SK-N-SH (cell line): Measurements from ENCODE around the gene RNF157. TPM values are rescaled to one million over a fixed set of nuclear protein-coding genes. Genes with fewer than 3 reads are reported as not detected.

Experiments
- CTCF ChIA-PET: fragments of 300-600, 350-600 bp; formaldehyde crosslinking; extraction: SDS; loops from one replicate; lab custom pipeline; 2021; lab: Yijun Ruan, JAX
- POLR2A ChIA-PET: fragments of 350-600 bp; sonication (Branson Sonifier 250); formaldehyde crosslinking; extraction: SDS; loops from one replicate; lab custom pipeline; 2020; ENCODE audit warnings: antibody characterized with exemption, inconsistent platforms; lab: Yijun Ruan, JAX
- DNase-seq: peaks from one replicate; pipeline ENCODE4 v3.0.0; 2012
- H2AFZ ChIP-seq: fragments of 200-600 bp; sonication (generic); 2 replicates; pipeline ENCODE4 v1.8.1; 2016; ENCODE audit warnings: antibody characterized with exemption, mild to moderate bottlenecking, low read depth
- H3F3A ChIP-seq: fragments of 200-600 bp; sonication (generic); replicated peaks from 2 replicates; pipeline ENCODE3; 2016; ENCODE audit warnings: antibody characterized with exemption, mild to moderate bottlenecking; ENCODE audit not compliant: insufficient read depth
- H3K27ac ChIP-seq, 2 experiments: fragments of 200-500 bp in 1 of 2; fragments of 200-600 bp in 1 of 2; sonication (Bioruptor generic) in 1 of 2; sonication (generic), shearing (Covaris generic) in 1 of 2; 2 replicates each; pipeline versions ENCODE4 v1.5.1 to v1.6.1; 2014 to 2016; ENCODE audit warnings: low read depth in 2 of 2, inconsistent platforms in 1 of 2, low read length in 1 of 2, mild to moderate bottlenecking in 1 of 2, mixed read lengths in 1 of 2
- H3K27me3 ChIP-seq: fragments of 200-600 bp; sonication (generic), shearing (Covaris generic); 2 replicates; pipeline ENCODE4 v1.6.1; 2016; ENCODE audit warnings: mixed run types; ENCODE audit not compliant: insufficient read depth
- H3K36me3 ChIP-seq, 2 experiments: fragments of 200-500 bp in 1 of 2; fragments of 200-600 bp in 1 of 2; sonication (Bioruptor generic) in 1 of 2; sonication (generic) in 1 of 2; replicated peaks in 1 of 2; 2 replicates each; pipeline versions ENCODE3 to v1.5.1; 2014 to 2016; ENCODE audit warnings: low read length in 1 of 2, mild to moderate bottlenecking in 1 of 2; ENCODE audit not compliant: insufficient read depth in 2 of 2, control insufficient read depth in 1 of 2
- H3K4me1 ChIP-seq, 2 experiments: fragments of 200-500 bp in 1 of 2; fragments of 200-600 bp in 1 of 2; sonication (Bioruptor generic) in 1 of 2; sonication (generic), shearing (Covaris generic) in 1 of 2; 2 replicates each; pipeline versions ENCODE4 v1.5.1 to v1.6.1; 2014 to 2016; ENCODE audit warnings: low read depth in 1 of 2, low read length in 1 of 2, mixed run types in 1 of 2; ENCODE audit not compliant: insufficient read depth in 2 of 2, control insufficient read depth in 1 of 2
- H3K4me2 ChIP-seq: fragments of 200-600 bp; sonication (generic), shearing (Covaris generic); 2 replicates; pipeline ENCODE4 v1.6.1; 2017; ENCODE audit warnings: mixed run types
- H3K4me3 ChIP-seq, 2 experiments: fragments of 200-500 bp in 1 of 2; fragments of 200-600 bp in 1 of 2; sonication (Bioruptor generic) in 1 of 2; sonication (generic), shearing (Covaris generic) in 1 of 2; 2 replicates each; pipeline versions ENCODE4 v1.5.1 to v1.8.1; 2014 to 2016; ENCODE audit warnings: low read depth in 2 of 2, inconsistent platforms in 1 of 2, low read length in 1 of 2, mild to moderate bottlenecking in 1 of 2, mixed read lengths in 1 of 2, moderate library complexity in 1 of 2
- H3K79me2 ChIP-seq: fragments of 200-600 bp; sonication (generic); 2 replicates; pipeline ENCODE4 v1.8.1; 2017; ENCODE audit warnings: mild to moderate bottlenecking; ENCODE audit not compliant: insufficient read depth
- H3K9ac ChIP-seq: fragments of 200-600 bp; sonication (generic); 2 replicates; pipeline ENCODE4 v1.6.1; 2017; ENCODE audit warnings: mixed run types
- H3K9me2 ChIP-seq: fragments of 200-600 bp; sonication (generic); 2 replicates; pipeline ENCODE4 v1.6.1; 2017; ENCODE audit warnings: mixed run types
- H3K9me3 ChIP-seq: fragments of 200-600 bp; sonication (generic); 2 replicates; pipeline ENCODE4 v1.6.1; 2017; ENCODE audit warnings: mixed run types, mild to moderate bottlenecking, moderate library complexity
- H4K20me1 ChIP-seq: fragments of 200-600 bp; sonication (generic); 2 replicates; pipeline ENCODE4 v1.6.1; 2017; ENCODE audit warnings: mild to moderate bottlenecking, mixed run types; ENCODE audit not compliant: insufficient read depth
- CTCF ChIP-seq: fragments of 200-600 bp; sonication (generic); IDR thresholded peaks from 2 replicates; pipeline ENCODE4 v1.6.1; 2017; ENCODE audit warnings: antibody characterized with exemption, mild to moderate bottlenecking, moderate library complexity
- EZH2phosphoT487 ChIP-seq: fragments of 200-600 bp; sonication (generic); IDR thresholded peaks from 2 replicates; pipeline ENCODE4 v1.6.1; 2017; ENCODE audit warnings: low read depth, mixed run types, mild to moderate bottlenecking, antibody characterized with exemption, moderate library complexity, borderline replicate concordance
- FOSL2 ChIP-seq: IDR thresholded peaks from 2 replicates; pipeline ENCODE4 v1.4.0; 2012; ENCODE audit warnings: low read depth, mild to moderate bottlenecking, moderate library complexity, borderline replicate concordance
- FOXJ3 ChIP-seq: sonication (generic); formaldehyde crosslinking; IDR thresholded peaks from 2 replicates; pipeline ENCODE4 v1.5.1; 2020; ENCODE audit warnings: mild to moderate bottlenecking, missing genetic modification reagents
- MEF2A ChIP-seq: IDR thresholded peaks from 2 replicates; pipeline ENCODE4 v1.4.0; 2012; ENCODE audit warnings: low read depth, borderline replicate concordance
- MXI1 ChIP-seq: IDR thresholded peaks from 2 replicates; pipeline ENCODE4 v1.6.1; 2012; ENCODE audit warnings: mild to moderate bottlenecking, low read depth, low read length, improper control_type of control experiment
- NFIC ChIP-seq: IDR thresholded peaks from 2 replicates; pipeline ENCODE4 v1.4.0; 2012; ENCODE audit warnings: borderline replicate concordance
- PBX3 ChIP-seq: IDR thresholded peaks from 2 replicates; pipeline ENCODE4; 2012
- RAD21 ChIP-seq: IDR thresholded peaks from 2 replicates; pipeline ENCODE4 v1.6.1; 2012; ENCODE audit warnings: mild to moderate bottlenecking, low read length
- RCOR1 ChIP-seq: fragments of 150-350 bp; IDR thresholded peaks from 2 replicates; pipeline ENCODE4 v1.6.1; 2017; ENCODE audit warnings: antibody characterized with exemption, low read length
- RFX5 ChIP-seq: IDR thresholded peaks from 2 replicates; pipeline ENCODE4 v1.6.1; 2012; ENCODE audit warnings: mild to moderate bottlenecking, improper control_type of control experiment, low read length
- TAF1 ChIP-seq: IDR thresholded peaks from 2 replicates; pipeline ENCODE4 v1.6.1; 2012; ENCODE audit warnings: low read depth, mild to moderate bottlenecking, low read length, moderate library complexity, borderline replicate concordance
- USF1 ChIP-seq: IDR thresholded peaks from 2 replicates; pipeline ENCODE4 v1.4.0; 2012; ENCODE audit warnings: low read depth, borderline replicate concordance
- ZBTB33 ChIP-seq: IDR thresholded peaks from 2 replicates; pipeline ENCODE4 v1.4.0; 2012; ENCODE audit warnings: low read depth, borderline replicate concordance
- WGBS: methylation state at CpG from one replicate; pipeline ENCODE4 v1.1.6; 2017; ENCODE audit warnings: low lambda C conversion rate; 5-methylcytosine and 5-hydroxymethylcytosine counted together
- polyA plus RNA-seq, 3 experiments: library from polyadenylated mRNA; depleted of rRNA; stranded (reverse); fragments of >200 nt; gene quantifications; 2 replicates each; pipeline ENCODE4 v1.2.3, GENCODE V29; 2012

RNF157 gene
- polyA plus RNA-seq, 1 of the 3 experiments (the other 2 are of a cell fraction), result 5.2 TPM

GRCh38 chr17:76124582-76125390, 115.5 kb downstream of the RNF157 start:
- H3K9me3 ChIP-seq, result no peaks in the 10 kb centered on the region
- no peak overlapping the region for H3K4me3 ChIP-seq
- no peak overlapping the region for H3K9ac ChIP-seq
- CTCF ChIA-PET, result interaction anchor here (1.0 to 18.8 kb wide), 9 partner anchors 21 to 273 kb away, joined by 3 to 332 read pairs (median 4); partner anchors contain the start of genes EXOC7 and FOXJ1
- H4K20me1 ChIP-seq, result no peaks in the 10 kb centered on the region
- no peak overlapping the region for H3K4me2 ChIP-seq
- no peaks in the 10 kb centered on the region for H3K27me3 ChIP-seq
- H3K9me2 ChIP-seq, result no peaks in the 10 kb centered on the region
- TF ChIP-seq CTCF (peak; percentile 48), ZBTB33 (no peak), RCOR1 (no peak)
- TF ChIP-seq, all 33 proteins: peak for 1
- H3K27ac ChIP-seq, result no peak overlapping the region
- peak; percentile 52 for DNase-seq
- no peaks in the 10 kb centered on the region for H3F3A ChIP-seq
- no peaks in the 10 kb centered on the region; a peak in 1 of 4 replicates for H3K4me1 ChIP-seq
- POLR2A ChIA-PET, result no interaction called here
- no peaks in the 10 kb centered on the region for H3K36me3 ChIP-seq
- no peaks in the 10 kb centered on the region for H3K79me2 ChIP-seq
- no peak overlapping the region for H2AFZ ChIP-seq
- 83% methylated on average over 21 of the region's 22 CpGs for WGBS

GRCh38 chr17:76123749-76124581, 116.3 kb downstream of the RNF157 start:
- no peaks in the 10 kb centered on the region for H3F3A ChIP-seq
- H3K9me2 ChIP-seq, result no peaks in the 10 kb centered on the region
- TF ChIP-seq PBX3 (no peak), EZH2phosphoT487 (no peak), RAD21 (no peak), MEF2A (no peak), USF1 (no peak), FOSL2 (no peak), NFIC (no peak), FOXJ3 (CRISPR knock-in tag) (no peak), TAF1 (no peak), RFX5 (no peak), MXI1 (no peak)

More at GRCh38 chr17:76123749-76124581, 116.3 kb downstream of the RNF157 start:
- ChIA-PET CTCF (interaction anchor here (0.6 to 18.8 kb wide), 17 partner anchors 8 to 274 kb away, joined by 3 to 332 read pairs (median 3); partner anchors contain the start of genes FOXJ1 and MRPL38), POLR2A (no interaction called here)
- 66% methylated on average over 8 of the region's 9 CpGs for WGBS
- H2AFZ ChIP-seq, result no peak overlapping the region
- no peak overlapping the region for H3K4me3 ChIP-seq
- no peaks in the 10 kb centered on the region; a peak in 1 of 4 replicates for H3K4me1 ChIP-seq
- no peaks in the 10 kb centered on the region for H3K79me2 ChIP-seq
- no peak overlapping the region for H3K9ac ChIP-seq
- H3K36me3 ChIP-seq, result no peaks in the 10 kb centered on the region
- H4K20me1 ChIP-seq, result no peaks in the 10 kb centered on the region
- no peak overlapping the region for H3K27ac ChIP-seq
- no peaks in the 10 kb centered on the region for H3K27me3 ChIP-seq
- peak; percentile 24 for DNase-seq
- no peak overlapping the region for H3K4me2 ChIP-seq
- no peaks in the 10 kb centered on the region for H3K9me3 ChIP-seq
